Mucosa of stomach (tissue), 1 donor: ENCODE measurements around the gene MS4A4A.

ENCODE experiments used
- H3K27me3 ChIP-seq: one replicate; pipeline ENCODE4 v1.7.0; 2013; ENCODE audit warnings: mild to moderate bottlenecking, low read length; ENCODE audit not compliant: control insufficient read depth, insufficient read depth
- H3K36me3 ChIP-seq: one replicate; pipeline ENCODE4 v1.7.0; 2013; ENCODE audit warnings: low read length; ENCODE audit not compliant: control insufficient read depth, insufficient read depth
- H3K4me1 ChIP-seq: one replicate; pipeline ENCODE4 v1.7.0; 2013; ENCODE audit warnings: mild to moderate bottlenecking, low read length; ENCODE audit not compliant: control insufficient read depth, insufficient read depth
- H3K4me3 ChIP-seq: one replicate; pipeline ENCODE4 v1.7.0; 2013; ENCODE audit warnings: low read length
- H3K9ac ChIP-seq: one replicate; pipeline ENCODE4 v1.7.0; 2013; ENCODE audit warnings: mild to moderate bottlenecking, low read length, moderate library complexity
- H3K9me3 ChIP-seq: one replicate; pipeline ENCODE4 v1.7.0; 2013; ENCODE audit warnings: mild to moderate bottlenecking, low read length, moderate library complexity; ENCODE audit not compliant: control insufficient read depth
- donor health status: Pancreatic carcinoma.

The MS4A4A gene

GRCh38 chr11:60307507-60308195 is 27.2 kb downstream of the MS4A4A start:
- Histone ChIP-seq H3K27me3 (no peaks in the 10 kb centered on the region), H3K4me1 (no peaks in the 10 kb centered on the region), H3K9me3 (no peaks in the 10 kb centered on the region), H3K9ac (no peak overlapping the region), H3K4me3 (no peak overlapping the region), H3K36me3 (no peaks in the 10 kb centered on the region)

GRCh38 chr11:60310407-60310998 is 30.0 kb downstream of the MS4A4A start:
- Histone ChIP-seq H3K4me3 (no peak overlapping the region), H3K4me1 (no peaks in the 10 kb centered on the region), H3K9me3 (no peaks in the 10 kb centered on the region), H3K9ac (no peak overlapping the region), H3K36me3 (no peaks in the 10 kb centered on the region), H3K27me3 (no peaks in the 10 kb centered on the region)

- H3K27me3 ChIP-seq, result no peaks in the 10 kb centered on the region
- no peaks in the 10 kb centered on the region for H3K36me3 ChIP-seq
- no peaks in the 10 kb centered on the region for H3K9me3 ChIP-seq
- no peak overlapping the region for H3K4me3 ChIP-seq
- no peak overlapping the region for H3K9ac ChIP-seq
- no peaks in the 10 kb centered on the region for H3K4me1 ChIP-seq
Measured at GRCh38 chr11:60314635-60315321, 34.3 kb downstream of the MS4A4A start.

GRCh38 chr11:60315871-60316270 is 35.4 kb downstream of the MS4A4A start:
- Histone ChIP-seq H3K4me1 (no peaks in the 10 kb centered on the region), H3K27me3 (no peaks in the 10 kb centered on the region), H3K4me3 (no peak overlapping the region), H3K9me3 (no peaks in the 10 kb centered on the region), H3K36me3 (no peaks in the 10 kb centered on the region), H3K9ac (no peak overlapping the region)

DNA sequence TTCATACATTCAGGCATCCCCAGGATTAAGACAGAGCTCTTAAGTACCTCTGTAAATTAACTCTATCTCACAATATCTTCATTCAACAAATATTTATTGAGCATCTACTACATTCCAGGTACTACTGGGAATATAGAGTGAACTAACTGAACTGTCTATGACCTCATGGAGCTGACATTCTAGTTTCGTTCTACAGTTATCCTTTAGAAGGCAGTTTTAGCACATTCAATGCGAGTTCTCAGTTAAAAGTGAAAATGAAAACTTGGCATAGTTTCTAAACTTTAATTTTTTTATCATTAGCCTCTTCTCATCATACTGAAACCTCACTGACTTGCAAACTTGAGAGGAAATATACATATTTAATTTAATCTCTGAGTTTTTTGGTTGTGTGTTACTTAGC is 35.9 kb downstream of the MS4A4A start:
- Histone ChIP-seq H3K9me3 (no peaks in the 10 kb centered on the region), H3K4me3 (no peak overlapping the region), H3K36me3 (no peaks in the 10 kb centered on the region), H3K9ac (no peak overlapping the region), H3K4me1 (no peaks in the 10 kb centered on the region), H3K27me3 (no peaks in the 10 kb centered on the region)

GRCh38 chr11:60318726-60319125 is 38.3 kb downstream of the MS4A4A start:
- H3K4me1 ChIP-seq, result no peaks in the 10 kb centered on the region
- H3K9ac ChIP-seq, result no peak overlapping the region
- H3K36me3 ChIP-seq, result no peaks in the 10 kb centered on the region
- H3K4me3 ChIP-seq, result no peak overlapping the region
- H3K27me3 ChIP-seq, result no peaks in the 10 kb centered on the region
- H3K9me3 ChIP-seq, result no peaks in the 10 kb centered on the region

- H3K4me3 ChIP-seq, result no peak overlapping the region
- H3K9me3 ChIP-seq, result no peaks in the 10 kb centered on the region
- no peak overlapping the region for H3K9ac ChIP-seq
- H3K4me1 ChIP-seq, result no peaks in the 10 kb centered on the region
- no peaks in the 10 kb centered on the region for H3K27me3 ChIP-seq
- no peaks in the 10 kb centered on the region for H3K36me3 ChIP-seq
Measured at GRCh38 chr11:60321051-60321450, 40.6 kb downstream of the MS4A4A start.

GRCh38 chr11:60326955-60327354 is 46.5 kb downstream of the MS4A4A start, which contains the start of gene MS4A6E:
Gene MS4A6E, plus strand, starts transcription at chr11:60327255. Its CDS starts 7,641 bp downstream, at chr11:60334896.
- no peak within 1 kb of the TSS for H3K4me3 ChIP-seq
- H3K36me3 ChIP-seq, result no peaks in the 10 kb centered on the region
- no peaks in the 10 kb centered on the region for H3K9me3 ChIP-seq
- H3K9ac ChIP-seq, result no peak within 1 kb of the TSS
- no peaks in the 10 kb centered on the region for H3K27me3 ChIP-seq
- no peaks in the 10 kb centered on the region for H3K4me1 ChIP-seq

GRCh38 chr11:60328460-60328859 is 48.0 kb downstream of the MS4A4A start:
- no peaks in the 10 kb centered on the region for H3K4me1 ChIP-seq
- no peaks in the 10 kb centered on the region for H3K27me3 ChIP-seq
- H3K9me3 ChIP-seq, result no peaks in the 10 kb centered on the region
- no peaks in the 10 kb centered on the region for H3K36me3 ChIP-seq
- H3K9ac ChIP-seq, result no peak overlapping the region
- H3K4me3 ChIP-seq, result no peak overlapping the region

DNA sequence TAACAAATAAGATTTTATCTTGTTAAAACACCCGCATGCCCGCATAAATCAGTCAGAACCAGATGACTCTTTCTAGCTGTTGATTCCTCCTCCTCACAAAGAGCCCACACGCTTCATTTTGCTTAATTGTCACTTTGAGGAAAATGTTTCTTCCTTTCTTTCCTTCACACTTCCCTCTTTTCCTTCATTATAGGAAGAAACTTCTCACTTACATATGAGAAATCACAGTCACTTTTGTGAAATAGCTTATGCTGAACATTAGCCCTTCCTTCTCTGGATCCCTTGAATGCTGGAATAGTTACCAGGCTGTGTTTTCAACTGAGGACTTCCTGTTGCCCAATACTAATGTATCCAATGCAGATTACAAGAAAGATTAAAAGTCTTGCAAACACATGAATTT is 52.4 kb downstream of the MS4A4A start:
- Histone ChIP-seq H3K27me3 (no peaks in the 10 kb centered on the region), H3K4me3 (no peak overlapping the region), H3K9ac (no peak overlapping the region), H3K4me1 (no peaks in the 10 kb centered on the region), H3K36me3 (no peaks in the 10 kb centered on the region), H3K9me3 (no peaks in the 10 kb centered on the region)

- no peaks in the 10 kb centered on the region for H3K36me3 ChIP-seq
- H3K4me3 ChIP-seq, result no peak overlapping the region
- no peaks in the 10 kb centered on the region for H3K9me3 ChIP-seq
- no peaks in the 10 kb centered on the region for H3K27me3 ChIP-seq
- no peaks in the 10 kb centered on the region for H3K4me1 ChIP-seq
- no peak overlapping the region for H3K9ac ChIP-seq
Measured at GRCh38 chr11:60334005-60334620, 53.6 kb downstream of the MS4A4A start.

GRCh38 chr11:60336767-60337391 is 56.4 kb downstream of the MS4A4A start:
- Histone ChIP-seq H3K36me3 (no peaks in the 10 kb centered on the region), H3K27me3 (no peaks in the 10 kb centered on the region), H3K4me1 (no peaks in the 10 kb centered on the region), H3K9ac (no peak overlapping the region), H3K4me3 (no peak overlapping the region), H3K9me3 (no peaks in the 10 kb centered on the region)
